Psoas muscle (tissue), 8 donors: ENCODE data around the gene AQR. TPM values are rescaled to one million over a fixed set of nuclear protein-coding genes. Genes with fewer than 3 reads are reported as not detected.
"Not testable (repeated sequence)": the region's sequence is repeated elsewhere in the genome, so short reads cannot be mapped to it uniquely, and the experiment has no call there.

Source experiments
- ATAC-seq, 4 donors: fragments of 200-7000 bp; cut with Tn5 transposase; one replicate each; pipeline ENCODE4 v1.9.1; 2020; ENCODE audit warnings: moderate library complexity in 3 of 4, mild to moderate bottlenecking in 2 of 4
- DNase-seq, 2 donors: peaks; one replicate each; pipeline ENCODE4 v3.0.0-alpha.2; 2020
- H3K27ac ChIP-seq: fragments of 200-600 bp; one replicate; pipeline ENCODE4 v1.8.0; 2022
- H3K27me3 ChIP-seq, 3 donors: fragments of 200-600 bp in 1 of 3; one replicate each; pipeline versions ENCODE4 v1.6.1 to v1.8.0; 2013 to 2022; ENCODE audit warnings: low read length in 2 of 3, mild to moderate bottlenecking in 2 of 3, moderate library complexity in 1 of 3; ENCODE audit not compliant: insufficient read depth in 3 of 3
- H3K36me3 ChIP-seq, 2 donors: fragments of 200-600 bp in 1 of 2; one replicate each; pipeline versions ENCODE4 v1.6.1 to v1.8.0; 2013 to 2022; ENCODE audit warnings: low read depth in 1 of 2, mild to moderate bottlenecking in 1 of 2, moderate library complexity in 1 of 2; ENCODE audit not compliant: insufficient read depth in 1 of 2
- H3K4me1 ChIP-seq: fragments of 200-600 bp; one replicate; pipeline ENCODE4 v1.8.0; 2022
- H3K4me3 ChIP-seq: fragments of 200-600 bp; one replicate; pipeline ENCODE4 v1.8.0; 2022; ENCODE audit warnings: mild to moderate bottlenecking
- H3K9me3 ChIP-seq: fragments of 200-600 bp; one replicate; pipeline ENCODE4 v1.8.0; 2022
- WGBS, 3 donors: extraction: QIAGEN DNeasy Blood & Tissue Kit; methylation state at CpG; one replicate each; pipeline versions ENCODE4 v1.1.6 to v1.1.7; 2013; 5-methylcytosine and 5-hydroxymethylcytosine counted together
- intact Hi-C, 2 donors: fragments of 100-400 bp; cut with DNase I; formaldehyde crosslinking; loops; one replicate each; pipeline versions ENCODE4 v1.11.0 to v1.14.2; 2022
- polyA plus RNA-seq, 3 donors: library from polyadenylated mRNA; stranded (reverse); fragments of 200-250 nt; gene quantifications; one replicate each; pipeline ENCODE4 v1.2.3, GENCODE V29; 2013
- total RNA-seq, 4 donors: library from RNA; stranded (reverse); fragmentation: NEBNext Ultra II Directional in 2 of 4; extraction: Animal tissue kit (Norgen Biotek cat#: 25700) in 2 of 4; gene quantifications; one replicate each; pipeline versions ENCODE4 v1.2.1 to v1.2.4, GENCODE V29; 2021 to 2023
- TF ChIP-seq, protein P1 (sequence below): fragments of 200-600 bp; IDR thresholded peaks from one replicate; pipeline ENCODE4 v1.8.0; 2022; ENCODE audit warnings: antibody characterized with exemption
- donor health status: healthy with polysubstance abuse.
- donor health status: DM: no; HTN: no; CAD: no; lungs with moderate emphysema.
- donor health status: Bipolar disorder and iron deficiency.
- donor health status: healthy.
- donor health status: DM: yes; HTN: yes; CAD: no.
- donor health status: DM: no; HTN: no; CAD: no.
- donor health status: DM: no; HTN: no; CAD: no.
- donor health status: DM: yes; HTN: yes; CAD: no.

AQR gene
- total and polyA plus RNA-seq, 7 donors, result 3.4 to 12.2 (median 8.4) TPM

DNA sequence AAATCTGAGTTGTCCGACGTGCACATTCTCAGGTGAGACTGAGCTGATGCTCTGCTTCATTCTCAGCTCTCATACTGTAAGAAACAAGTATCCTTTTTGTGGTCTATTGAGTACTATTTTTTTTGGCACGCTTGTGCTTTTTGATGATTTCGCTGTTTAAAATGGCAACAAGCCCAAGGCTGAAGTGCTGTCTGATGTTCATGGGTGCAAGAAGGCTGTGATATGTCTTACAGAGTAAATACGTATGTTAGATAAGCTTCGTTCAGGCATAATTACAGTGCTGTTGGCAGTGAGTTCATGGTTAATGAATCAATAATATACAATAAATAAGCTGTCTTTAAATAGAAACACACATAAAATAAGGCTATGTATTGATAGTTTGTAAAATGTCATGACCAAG, 27.2 kb downstream of the AQR start:
- Histone ChIP-seq H3K9me3 (no peaks in the 10 kb centered on the region), H3K4me3 (no peak overlapping the region), H3K36me3 (peaks cover 5 to 79% of the 10 kb centered on the region in 2 donors), H3K27ac (no peak overlapping the region), H3K4me1 (no peaks in the 10 kb centered on the region), H3K27me3 (no peaks in the 10 kb centered on the region)
- intact Hi-C loops, result no loop called here
- WGBS, 3 donors, result 84 to 88% (median 85%) methylated on average over 6 of the region's 6 CpGs
- ATAC-seq, result no peak
- TF ChIP-seq, protein P1, sequence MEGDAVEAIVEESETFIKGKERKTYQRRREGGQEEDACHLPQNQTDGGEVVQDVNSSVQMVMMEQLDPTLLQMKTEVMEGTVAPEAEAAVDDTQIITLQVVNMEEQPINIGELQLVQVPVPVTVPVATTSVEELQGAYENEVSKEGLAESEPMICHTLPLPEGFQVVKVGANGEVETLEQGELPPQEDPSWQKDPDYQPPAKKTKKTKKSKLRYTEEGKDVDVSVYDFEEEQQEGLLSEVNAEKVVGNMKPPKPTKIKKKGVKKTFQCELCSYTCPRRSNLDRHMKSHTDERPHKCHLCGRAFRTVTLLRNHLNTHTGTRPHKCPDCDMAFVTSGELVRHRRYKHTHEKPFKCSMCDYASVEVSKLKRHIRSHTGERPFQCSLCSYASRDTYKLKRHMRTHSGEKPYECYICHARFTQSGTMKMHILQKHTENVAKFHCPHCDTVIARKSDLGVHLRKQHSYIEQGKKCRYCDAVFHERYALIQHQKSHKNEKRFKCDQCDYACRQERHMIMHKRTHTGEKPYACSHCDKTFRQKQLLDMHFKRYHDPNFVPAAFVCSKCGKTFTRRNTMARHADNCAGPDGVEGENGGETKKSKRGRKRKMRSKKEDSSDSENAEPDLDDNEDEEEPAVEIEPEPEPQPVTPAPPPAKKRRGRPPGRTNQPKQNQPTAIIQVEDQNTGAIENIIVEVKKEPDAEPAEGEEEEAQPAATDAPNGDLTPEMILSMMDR, result no peak
- DNase-seq, result no peak

DNA sequence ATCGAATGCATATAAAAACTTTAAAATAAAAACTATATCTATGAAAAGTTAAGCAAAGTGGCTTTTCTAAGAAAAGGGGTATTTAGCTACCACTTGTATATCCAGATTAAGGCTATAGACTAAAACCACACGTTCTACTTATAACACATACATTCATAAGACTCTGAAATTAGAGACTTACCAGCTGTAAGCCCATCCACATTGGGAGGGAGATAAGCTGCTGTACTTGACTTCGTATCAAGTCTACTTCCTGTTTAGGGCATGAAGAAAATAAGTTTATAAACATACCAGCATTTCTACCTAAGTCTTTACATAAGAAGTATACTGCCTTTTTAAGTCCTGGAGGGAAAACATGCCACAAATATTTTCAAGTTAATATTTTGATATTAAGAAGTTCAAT, 27.7 kb downstream of the AQR start:
- WGBS, 3 donors, result 76 to 77% (median 77%) methylated on average over 3 of the region's 3 CpGs
- Histone ChIP-seq H3K27ac (no peak overlapping the region), H3K4me3 (no peak overlapping the region), H3K27me3 (no peaks in the 10 kb centered on the region), H3K4me1 (no peaks in the 10 kb centered on the region), H3K9me3 (no peaks in the 10 kb centered on the region), H3K36me3 (peaks cover 5 to 84% of the 10 kb centered on the region in 2 donors)
- intact Hi-C loops, result no loop called here
- ATAC-seq (no peak), DNase-seq (no peak)
- TF ChIP-seq, protein P1, result no peak

- DNase-seq (no peak), ATAC-seq (no peak)
- Histone ChIP-seq H3K4me3 (no peak overlapping the region), H3K27ac (no peak overlapping the region), H3K36me3 (peaks cover 5 to 90% of the 10 kb centered on the region in 2 donors), H3K4me1 (no peaks in the 10 kb centered on the region), H3K27me3 (no peaks in the 10 kb centered on the region), H3K9me3 (no peaks in the 10 kb centered on the region)
- WGBS, 3 donors, result 97 to 98% (median 97%) methylated on average over 2 of the region's 2 CpGs
- TF ChIP-seq, protein P1, result no peak
- intact Hi-C loops, result no loop called here
These were observed 28.3 kb downstream of the AQR start for GRCh38 chr15:34941185-34941698.

DNA sequence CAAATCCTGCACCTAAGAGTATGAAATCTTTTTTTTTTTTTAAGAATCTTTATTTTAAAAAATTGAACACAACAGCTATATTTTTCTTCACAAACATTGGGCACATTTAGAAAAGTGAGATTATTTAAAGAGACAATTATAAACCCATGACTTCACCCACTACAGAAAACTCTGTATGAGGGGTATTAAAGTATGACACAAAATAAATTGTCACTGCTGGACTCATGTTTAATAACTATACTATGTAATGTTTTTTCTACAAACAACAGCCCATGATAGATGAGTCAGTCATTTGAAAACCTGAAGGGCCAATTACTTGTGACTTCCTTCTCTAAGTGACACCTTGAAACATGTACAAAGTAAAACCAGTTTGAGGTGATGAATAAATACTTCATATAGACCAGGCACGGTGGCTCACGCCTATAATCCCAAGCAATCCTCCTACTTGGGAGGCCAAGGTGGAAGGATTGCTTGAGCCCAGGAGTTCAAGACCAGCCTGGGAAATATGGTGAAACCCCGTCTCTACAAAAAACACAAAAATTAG, 36.0 kb downstream of the AQR start:
- TF ChIP-seq, protein P1, result no peak
- no peaks in the 10 kb centered on the region for H3K9me3 ChIP-seq
- H3K27ac ChIP-seq, result no peak overlapping the region
- DNase-seq (no peak), ATAC-seq (no peak)
- H3K36me3 ChIP-seq, result peaks cover 7 to 100% of the 10 kb centered on the region in 2 donors
- WGBS, 3 donors, result 87 to 97% (median 97%) methylated on average over 3 of the region's 3 CpGs
- no peak overlapping the region for H3K4me3 ChIP-seq
- intact Hi-C loops, result no loop called here
- no peaks in the 10 kb centered on the region for H3K27me3 ChIP-seq
- no peaks in the 10 kb centered on the region for H3K4me1 ChIP-seq

DNA sequence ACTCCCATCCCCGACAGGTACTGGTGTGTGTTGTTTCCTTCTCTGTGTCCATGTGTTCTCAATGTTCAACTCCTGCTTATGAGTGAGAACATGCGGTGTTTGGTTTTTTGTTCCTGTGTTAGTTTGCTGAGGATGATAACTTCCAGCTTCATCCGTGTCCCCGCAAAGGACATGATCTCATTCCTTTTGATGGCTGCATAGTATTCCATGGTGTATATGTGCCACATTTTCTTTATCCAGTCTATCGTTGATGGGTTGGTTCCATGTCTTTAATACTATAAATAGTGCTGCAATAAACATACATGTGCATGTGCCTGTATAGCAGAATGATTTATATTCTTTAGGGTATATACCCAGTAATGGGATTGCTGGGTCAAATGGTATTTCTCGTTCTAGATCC, 41.2 kb downstream of the AQR start:
- H3K27me3 ChIP-seq, intact Hi-C loops, DNase-seq, H3K4me3 ChIP-seq, H3K27ac ChIP-seq, H3K9me3 ChIP-seq, H3K4me1 ChIP-seq, ATAC-seq: not testable (repeated sequence)
- peaks cover 5 to 99% of the 10 kb centered on the region in 2 donors for H3K36me3 ChIP-seq
- WGBS, 3 donors, result 93 to 96% (median 95%) methylated on average over 6 of the region's 6 CpGs
